ENCODE results near the gene DDX56. TPM values are rescaled to one million over a fixed set of nuclear protein-coding genes. Genes with fewer than 3 reads are reported as not detected.

Gene DDX56
- total RNA-seq, 1 donor: 48.4 TPM

- DNase-seq (ENCODE audit: low read depth): no peak
- H3K4me3 ChIP-seq (ENCODE audit: low read depth, low read length): peak overlapping the region; percentile 95
- no peak for TF ChIP-seq CTCF (IDR thresholded peaks at IDR 0.05; ENCODE audit: insufficient read depth, low read length)
Measured at GRCh38 chr7:44580945-44581878, 7.5 kb upstream of the DDX56 start.

- no peak for TF ChIP-seq CTCF (IDR thresholded peaks at IDR 0.05; ENCODE audit: insufficient read depth, low read length)
- no peak overlapping the region for H3K4me3 ChIP-seq (ENCODE audit: low read depth, low read length)
- DNase-seq (ENCODE audit: low read depth): no peak
Measured at GRCh38 chr7:44576228-44576627, 2.5 kb upstream of the DDX56 start.

GRCh38 chr7:44575054-44575453 lies 1.3 kb upstream of the DDX56 start:
- no peak for DNase-seq (ENCODE audit: low read depth)
- TF ChIP-seq CTCF (IDR thresholded peaks at IDR 0.05; ENCODE audit: insufficient read depth, low read length): no peak
- peak overlapping the region; percentile 99 for H3K4me3 ChIP-seq (ENCODE audit: low read depth, low read length)

- H3K4me3 ChIP-seq (ENCODE audit: low read depth, low read length): peak overlapping the region; percentile 99
- no peak for DNase-seq (ENCODE audit: low read depth)
- TF ChIP-seq CTCF (IDR thresholded peaks at IDR 0.05; ENCODE audit: insufficient read depth, low read length): no peak
Measured at GRCh38 chr7:44574287-44574872, 672 bp upstream of the DDX56 start.

GRCh38 chr7:44572771-44573170 lies 937 bp downstream of the DDX56 start:
- DNase-seq (ENCODE audit: low read depth): no peak
- peak overlapping the region; percentile 99 for H3K4me3 ChIP-seq (ENCODE audit: low read depth, low read length)
- TF ChIP-seq CTCF (IDR thresholded peaks at IDR 0.05; ENCODE audit: insufficient read depth, low read length): no peak

- TF ChIP-seq CTCF (IDR thresholded peaks at IDR 0.05; ENCODE audit: insufficient read depth, low read length): no peak
- DNase-seq (ENCODE audit: low read depth): no peak
- H3K4me3 ChIP-seq (ENCODE audit: low read depth, low read length): no peak overlapping the region
Measured at GRCh38 chr7:44569959-44570358, 3.7 kb downstream of the DDX56 start.
